SK-N-SH (cell line): Measurements from ENCODE around the gene NCAM1. TPM values are rescaled to one million over a fixed set of nuclear protein-coding genes. Genes with fewer than 3 reads are reported as not detected.

Experiments used
- CTCF ChIA-PET: fragments of 300-600, 350-600 bp; formaldehyde crosslinking; extraction: SDS; loops from one replicate; lab custom pipeline; 2021; lab: Yijun Ruan, JAX
- POLR2A ChIA-PET: fragments of 350-600 bp; sonication (Branson Sonifier 250); formaldehyde crosslinking; extraction: SDS; loops from one replicate; lab custom pipeline; 2020; ENCODE audit warnings: antibody characterized with exemption, inconsistent platforms; lab: Yijun Ruan, JAX
- DNase-seq: peaks from one replicate; pipeline ENCODE4 v3.0.0; 2012
- H2AFZ ChIP-seq: fragments of 200-600 bp; sonication (generic); 2 replicates; pipeline ENCODE4 v1.8.1; 2016; ENCODE audit warnings: antibody characterized with exemption, mild to moderate bottlenecking, low read depth
- H3F3A ChIP-seq: fragments of 200-600 bp; sonication (generic); replicated peaks from 2 replicates; pipeline ENCODE3; 2016; ENCODE audit warnings: antibody characterized with exemption, mild to moderate bottlenecking; ENCODE audit not compliant: insufficient read depth
- H3K27ac ChIP-seq, 2 experiments: fragments of 200-500 bp in 1 of 2; fragments of 200-600 bp in 1 of 2; sonication (Bioruptor generic) in 1 of 2; sonication (generic), shearing (Covaris generic) in 1 of 2; 2 replicates each; pipeline versions ENCODE4 v1.5.1 to v1.6.1; 2014 to 2016; ENCODE audit warnings: low read depth in 2 of 2, inconsistent platforms in 1 of 2, low read length in 1 of 2, mild to moderate bottlenecking in 1 of 2, mixed read lengths in 1 of 2
- H3K27me3 ChIP-seq: fragments of 200-600 bp; sonication (generic), shearing (Covaris generic); 2 replicates; pipeline ENCODE4 v1.6.1; 2016; ENCODE audit warnings: mixed run types; ENCODE audit not compliant: insufficient read depth
- H3K36me3 ChIP-seq, 2 experiments: fragments of 200-500 bp in 1 of 2; fragments of 200-600 bp in 1 of 2; sonication (Bioruptor generic) in 1 of 2; sonication (generic) in 1 of 2; replicated peaks in 1 of 2; 2 replicates each; pipeline versions ENCODE3 to v1.5.1; 2014 to 2016; ENCODE audit warnings: low read length in 1 of 2, mild to moderate bottlenecking in 1 of 2; ENCODE audit not compliant: insufficient read depth in 2 of 2, control insufficient read depth in 1 of 2
- H3K4me1 ChIP-seq, 2 experiments: fragments of 200-500 bp in 1 of 2; fragments of 200-600 bp in 1 of 2; sonication (Bioruptor generic) in 1 of 2; sonication (generic), shearing (Covaris generic) in 1 of 2; 2 replicates each; pipeline versions ENCODE4 v1.5.1 to v1.6.1; 2014 to 2016; ENCODE audit warnings: low read depth in 1 of 2, low read length in 1 of 2, mixed run types in 1 of 2; ENCODE audit not compliant: insufficient read depth in 2 of 2, control insufficient read depth in 1 of 2
- H3K4me2 ChIP-seq: fragments of 200-600 bp; sonication (generic), shearing (Covaris generic); 2 replicates; pipeline ENCODE4 v1.6.1; 2017; ENCODE audit warnings: mixed run types
- H3K4me3 ChIP-seq, 2 experiments: fragments of 200-500 bp in 1 of 2; fragments of 200-600 bp in 1 of 2; sonication (Bioruptor generic) in 1 of 2; sonication (generic), shearing (Covaris generic) in 1 of 2; 2 replicates each; pipeline versions ENCODE4 v1.5.1 to v1.8.1; 2014 to 2016; ENCODE audit warnings: low read depth in 2 of 2, inconsistent platforms in 1 of 2, low read length in 1 of 2, mild to moderate bottlenecking in 1 of 2, mixed read lengths in 1 of 2, moderate library complexity in 1 of 2
- H3K79me2 ChIP-seq: fragments of 200-600 bp; sonication (generic); 2 replicates; pipeline ENCODE4 v1.8.1; 2017; ENCODE audit warnings: mild to moderate bottlenecking; ENCODE audit not compliant: insufficient read depth
- H3K9ac ChIP-seq: fragments of 200-600 bp; sonication (generic); 2 replicates; pipeline ENCODE4 v1.6.1; 2017; ENCODE audit warnings: mixed run types
- H3K9me2 ChIP-seq: fragments of 200-600 bp; sonication (generic); 2 replicates; pipeline ENCODE4 v1.6.1; 2017; ENCODE audit warnings: mixed run types
- H3K9me3 ChIP-seq: fragments of 200-600 bp; sonication (generic); 2 replicates; pipeline ENCODE4 v1.6.1; 2017; ENCODE audit warnings: mixed run types, mild to moderate bottlenecking, moderate library complexity
- H4K20me1 ChIP-seq: fragments of 200-600 bp; sonication (generic); 2 replicates; pipeline ENCODE4 v1.6.1; 2017; ENCODE audit warnings: mild to moderate bottlenecking, mixed run types; ENCODE audit not compliant: insufficient read depth
- CHD2 ChIP-seq: fragments of 150-350 bp; IDR thresholded peaks from 2 replicates; pipeline ENCODE4 v1.6.1; 2018; ENCODE audit warnings: low read length; ENCODE audit not compliant: partially characterized antibody
- CTCF ChIP-seq: fragments of 200-600 bp; sonication (generic); IDR thresholded peaks from 2 replicates; pipeline ENCODE4 v1.6.1; 2017; ENCODE audit warnings: antibody characterized with exemption, mild to moderate bottlenecking, moderate library complexity
- EZH2phosphoT487 ChIP-seq: fragments of 200-600 bp; sonication (generic); IDR thresholded peaks from 2 replicates; pipeline ENCODE4 v1.6.1; 2017; ENCODE audit warnings: low read depth, mixed run types, mild to moderate bottlenecking, antibody characterized with exemption, moderate library complexity, borderline replicate concordance
- GATA2 ChIP-seq: sonication (generic); formaldehyde crosslinking; IDR thresholded peaks from 2 replicates; pipeline ENCODE4 v1.5.0; 2020; ENCODE audit warnings: mild to moderate bottlenecking, missing genetic modification reagents
- IRF3 ChIP-seq: fragments of 150-350 bp; IDR thresholded peaks from 2 replicates; pipeline ENCODE4 v1.6.1; 2016; ENCODE audit warnings: mild to moderate bottlenecking, low read depth, low read length
- NRF1 ChIP-seq: IDR thresholded peaks from 2 replicates; pipeline ENCODE4 v1.6.1; 2012; ENCODE audit warnings: low read depth, mild to moderate bottlenecking, low read length
- RAD21 ChIP-seq: IDR thresholded peaks from 2 replicates; pipeline ENCODE4 v1.6.1; 2012; ENCODE audit warnings: mild to moderate bottlenecking, low read length
- REST ChIP-seq: IDR thresholded peaks from 2 replicates; pipeline ENCODE4 v1.6.1; 2012; ENCODE audit warnings: mild to moderate bottlenecking, low read depth, low read length, moderate library complexity
- SIN3A ChIP-seq: IDR thresholded peaks from 2 replicates; pipeline ENCODE4 v1.6.1; 2012; ENCODE audit warnings: low read depth, mild to moderate bottlenecking, low read length, moderate library complexity, borderline replicate concordance
- SMC3 ChIP-seq: IDR thresholded peaks from 2 replicates; pipeline ENCODE4 v1.6.1; 2012; ENCODE audit warnings: low read depth, low read length, improper control_type of control experiment
- TAF1 ChIP-seq: IDR thresholded peaks from 2 replicates; pipeline ENCODE4 v1.6.1; 2012; ENCODE audit warnings: low read depth, mild to moderate bottlenecking, low read length, moderate library complexity, borderline replicate concordance
- USF1 ChIP-seq: IDR thresholded peaks from 2 replicates; pipeline ENCODE4 v1.4.0; 2012; ENCODE audit warnings: low read depth, borderline replicate concordance
- WGBS: methylation state at CpG from one replicate; pipeline ENCODE4 v1.1.6; 2017; ENCODE audit warnings: low lambda C conversion rate; 5-methylcytosine and 5-hydroxymethylcytosine counted together
- polyA plus RNA-seq, 3 experiments: library from polyadenylated mRNA; depleted of rRNA; stranded (reverse); fragments of >200 nt; gene quantifications; 2 replicates each; pipeline ENCODE4 v1.2.3, GENCODE V29; 2012

The NCAM1 gene
- polyA plus RNA-seq, 1 of the 3 experiments (the other 2 are of a cell fraction), result 19.4 TPM

GRCh38 chr11:113112307-113112706 lies 151.1 kb downstream of the NCAM1 start:
- WGBS, result 91% methylated on average over 3 of the region's 3 CpGs
- Histone ChIP-seq H3K9ac (no peak overlapping the region), H3K36me3 (no peaks in the 10 kb centered on the region), H3K79me2 (no peaks in the 10 kb centered on the region), H3K9me3 (no peaks in the 10 kb centered on the region), H3K27me3 (no peaks in the 10 kb centered on the region), H3K4me1 (peaks cover 6 to 12% of the 10 kb centered on the region in 2 experiments; a peak in 2 of 4 replicates), H2AFZ (no peak overlapping the region), H4K20me1 (no peaks in the 10 kb centered on the region), H3F3A (peaks cover 6% of the 10 kb centered on the region), H3K27ac (no peak overlapping the region), H3K4me2 (no peak overlapping the region), H3K9me2 (no peaks in the 10 kb centered on the region), H3K4me3 (no peak overlapping the region)
- DNase-seq, result no peak
- ChIA-PET CTCF (interaction anchor here (4.3 kb wide), 1 partner anchor 177 kb away, joined by 44 read pairs; no protein-coding TSS in a partner anchor), POLR2A (no interaction called here)
- TF ChIP-seq NRF1, result no peak
- no peak for TF ChIP-seq GATA2 (CRISPR knock-in tag)
- no peak for TF ChIP-seq SIN3A
- no peak for TF ChIP-seq IRF3

GRCh38 chr11:113113801-113114704 lies 152.8 kb downstream of the NCAM1 start:
- CTCF ChIA-PET, result interaction anchor here (0.6 to 4.3 kb wide), 45 partner anchors 10 to 825 kb away, joined by 3 to 44 read pairs (median 4); partner anchors contain the start of gene NCAM1
- Histone ChIP-seq H3K9me3 (no peaks in the 10 kb centered on the region), H3K27ac (peak overlapping the region in 1 of 2 experiments; percentile 22; a peak in 2 of 4 replicates), H3K9me2 (no peaks in the 10 kb centered on the region), H2AFZ (no peak overlapping the region), H3K36me3 (no peaks in the 10 kb centered on the region), H3K9ac (no peak overlapping the region), H3F3A (peaks cover 5% of the 10 kb centered on the region), H3K4me1 (peaks cover 6 to 20% of the 10 kb centered on the region in 2 experiments; a peak in 2 of 4 replicates), H3K4me2 (no peak overlapping the region), H3K27me3 (no peaks in the 10 kb centered on the region), H4K20me1 (no peaks in the 10 kb centered on the region), H3K4me3 (no peak overlapping the region), H3K79me2 (no peaks in the 10 kb centered on the region; the same call in 1 of the 2 replicates)
- peak; percentile 92 for TF ChIP-seq RAD21
- TF ChIP-seq REST, result no peak
- TF ChIP-seq CHD2, result peak; percentile 32
- TF ChIP-seq CTCF, result peak; percentile 81
- no peak for TF ChIP-seq USF1
- TF ChIP-seq EZH2phosphoT487, result no peak
- TF ChIP-seq TAF1, result no peak
- peak; percentile 97 for TF ChIP-seq SMC3
- DNase-seq, result peak; percentile 49
- WGBS, result 60% methylated on average over 5 of the region's 5 CpGs
- POLR2A ChIA-PET, result interaction anchor here (0.9 kb wide), 1 partner anchor 526 kb away, joined by 4 read pairs; no protein-coding TSS in a partner anchor
